Measurements from ENCODE around the gene RC3H2.

DNA sequence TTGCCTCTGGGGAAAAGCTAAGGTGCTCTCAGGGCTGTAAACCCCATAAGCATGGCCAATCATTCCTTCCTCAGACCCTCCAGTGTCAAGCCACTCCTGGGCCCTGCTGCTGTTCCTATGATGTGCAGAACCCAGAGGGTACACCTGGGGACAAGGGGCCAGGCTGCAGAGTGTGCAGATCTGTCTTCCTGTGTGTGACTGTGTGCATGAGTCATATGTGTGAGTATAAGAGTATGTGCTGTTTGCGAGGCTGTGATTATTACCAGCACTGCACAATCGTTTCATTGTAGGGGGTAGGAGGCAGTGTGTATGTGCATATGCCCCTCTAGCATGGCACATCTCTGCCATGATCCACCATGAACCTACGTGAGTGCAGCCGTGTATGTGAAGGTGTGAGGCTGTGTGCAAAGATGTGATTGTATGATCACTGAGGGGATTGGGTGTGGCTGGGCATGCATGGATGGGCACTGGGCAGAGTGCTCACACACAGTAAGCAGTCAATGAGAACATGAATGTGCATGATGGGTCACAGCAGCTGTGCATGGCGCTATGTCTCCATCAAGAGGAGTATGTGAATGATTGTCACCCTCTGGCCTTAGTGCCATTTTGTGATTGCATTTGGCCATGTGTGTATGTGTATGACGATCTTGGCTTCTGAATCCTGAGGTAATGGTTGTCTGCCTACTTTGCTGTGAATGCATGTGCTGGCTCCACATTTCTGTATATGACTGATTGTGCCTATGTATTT lies 107.7 kb downstream of the RC3H2 start:
- TF ChIP-seq EP300 (IDR thresholded peaks at IDR 0.05) (no peak), POLR2A (IDR thresholded peaks at IDR 0.05) (no peak), POLR2AphosphoS5 (IDR thresholded peaks at IDR 0.05) (no peak)
- TF ChIP-seq, protein P1, sequence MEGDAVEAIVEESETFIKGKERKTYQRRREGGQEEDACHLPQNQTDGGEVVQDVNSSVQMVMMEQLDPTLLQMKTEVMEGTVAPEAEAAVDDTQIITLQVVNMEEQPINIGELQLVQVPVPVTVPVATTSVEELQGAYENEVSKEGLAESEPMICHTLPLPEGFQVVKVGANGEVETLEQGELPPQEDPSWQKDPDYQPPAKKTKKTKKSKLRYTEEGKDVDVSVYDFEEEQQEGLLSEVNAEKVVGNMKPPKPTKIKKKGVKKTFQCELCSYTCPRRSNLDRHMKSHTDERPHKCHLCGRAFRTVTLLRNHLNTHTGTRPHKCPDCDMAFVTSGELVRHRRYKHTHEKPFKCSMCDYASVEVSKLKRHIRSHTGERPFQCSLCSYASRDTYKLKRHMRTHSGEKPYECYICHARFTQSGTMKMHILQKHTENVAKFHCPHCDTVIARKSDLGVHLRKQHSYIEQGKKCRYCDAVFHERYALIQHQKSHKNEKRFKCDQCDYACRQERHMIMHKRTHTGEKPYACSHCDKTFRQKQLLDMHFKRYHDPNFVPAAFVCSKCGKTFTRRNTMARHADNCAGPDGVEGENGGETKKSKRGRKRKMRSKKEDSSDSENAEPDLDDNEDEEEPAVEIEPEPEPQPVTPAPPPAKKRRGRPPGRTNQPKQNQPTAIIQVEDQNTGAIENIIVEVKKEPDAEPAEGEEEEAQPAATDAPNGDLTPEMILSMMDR (IDR thresholded peaks at IDR 0.05), result no peak

Data from sigmoid colon (tissue), 4 donors.